Fibroblast of mammary gland (primary cell): ENCODE measurements around the gene HNRNPA1.

Experiments used
- DNase-seq: peaks from one replicate; pipeline ENCODE4 v3.0.0-alpha.2; 2010; ENCODE audit warnings: low read depth
- H3K4me3 ChIP-seq: 2 replicates; pipeline ENCODE4 v1.5.1; 2011; ENCODE audit warnings: low read depth, mild to moderate bottlenecking, low read length, moderate library complexity; ENCODE audit not compliant: control insufficient read depth
- CTCF ChIP-seq: conservative IDR thresholded peaks from 2 replicates; pipeline ENCODE4 v1.5.1; 2011; ENCODE audit warnings: low read depth, low read length, inconsistent platforms; ENCODE audit not compliant: control insufficient read depth, insufficient read depth

HNRNPA1 gene

GRCh38 chr12:54259194-54260011, 21.1 kb upstream of the HNRNPA1 start:
- DNase-seq: peak; percentile 79
- no peak for TF ChIP-seq CTCF

DNA sequence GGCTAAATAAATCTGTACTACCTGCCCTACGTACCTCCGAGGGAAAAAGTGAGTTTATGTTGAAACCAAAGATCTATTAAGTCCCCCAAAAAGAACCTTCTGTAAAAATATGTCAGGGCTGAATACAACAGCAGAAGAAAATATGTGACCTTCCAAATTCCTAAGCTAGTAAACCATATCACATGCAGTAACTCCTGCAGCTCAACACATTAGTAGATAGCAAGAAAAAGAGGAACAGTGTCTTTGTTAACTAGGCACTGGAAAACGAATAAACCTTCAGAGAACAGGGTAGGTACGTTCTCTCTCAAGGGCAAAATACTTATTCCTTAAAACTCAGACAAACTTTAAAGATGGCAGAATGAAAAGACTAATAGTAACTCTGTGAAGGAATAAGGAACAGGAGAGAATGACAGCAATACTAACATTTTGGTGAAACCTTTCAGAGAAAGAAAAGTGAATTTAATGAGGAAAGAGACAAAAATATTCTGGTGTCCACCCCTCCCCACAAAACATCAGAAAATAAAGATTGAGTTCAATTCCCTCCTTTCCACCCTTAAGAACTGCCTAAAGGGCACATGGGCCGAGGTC, 18.6 kb upstream of the HNRNPA1 start:
- H3K4me3 ChIP-seq: no peak overlapping the region

More at GRCh38 chr12:54259194-54260011, 21.1 kb upstream of the HNRNPA1 start:
- peak overlapping the region; percentile 35 for H3K4me3 ChIP-seq

DNA sequence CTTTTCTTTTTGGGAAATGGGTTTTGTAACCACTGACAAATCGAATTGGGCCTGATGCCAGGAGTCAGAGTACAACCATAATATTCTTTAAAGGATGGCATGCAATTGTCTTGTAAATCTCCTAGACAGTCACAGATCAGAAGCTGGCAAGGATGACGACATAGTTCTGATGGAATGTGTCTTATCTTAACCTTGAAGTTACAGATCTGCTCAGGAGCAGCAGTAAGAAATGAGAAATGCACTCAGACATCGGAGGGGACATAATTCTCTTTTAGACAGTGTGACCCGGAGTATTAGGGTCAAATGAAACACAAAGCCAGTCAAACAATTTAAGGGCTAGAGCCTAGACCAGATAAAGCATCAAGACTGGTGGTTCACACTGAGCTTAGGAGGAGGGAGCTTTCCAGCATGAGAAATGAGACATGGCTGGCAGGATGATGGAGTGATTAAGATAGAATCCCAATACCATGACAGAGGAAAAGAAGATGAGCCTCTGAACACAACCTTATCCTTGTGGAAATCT, 18.1 kb upstream of the HNRNPA1 start:
- peak; percentile 61 for DNase-seq
- TF ChIP-seq CTCF: no peak
- no peak overlapping the region for H3K4me3 ChIP-seq

More for the DNA sequence above, 18.6 kb upstream of the HNRNPA1 start:
- TF ChIP-seq CTCF: no peak
- DNase-seq: no peak

- no peak overlapping the region for H3K4me3 ChIP-seq
- DNase-seq: no peak
- TF ChIP-seq CTCF: no peak
Observed at GRCh38 chr12:54265364-54265812, 15.1 kb upstream of the HNRNPA1 start.

- no peak for DNase-seq
- TF ChIP-seq CTCF: no peak
- no peak overlapping the region for H3K4me3 ChIP-seq
Observed at GRCh38 chr12:54266852-54267251, 13.7 kb upstream of the HNRNPA1 start.

- H3K4me3 ChIP-seq: no peak overlapping the region
- TF ChIP-seq CTCF: no peak
- no peak for DNase-seq
Observed at GRCh38 chr12:54270345-54270744, 10.2 kb upstream of the HNRNPA1 start.
